Upper lobe of right lung (tissue), 1 donor: Measurements from ENCODE around the gene TUFT1. TPM values are rescaled to one million over a fixed set of nuclear protein-coding genes. Genes with fewer than 3 reads are reported as not detected.

Source experiments
- ATAC-seq: fragments of 200-7000 bp; cut with Tn5 transposase; one replicate; pipeline ENCODE4 v1.9.1; 2020; ENCODE audit warnings: mild to moderate bottlenecking, moderate library complexity
- DNase-seq: peaks from one replicate; pipeline ENCODE4 v3.0.0-alpha.2; 2020
- H3K27ac ChIP-seq: fragments of 200-600 bp; one replicate; pipeline ENCODE4 v1.8.0; 2022
- H3K27me3 ChIP-seq: fragments of 200-600 bp; one replicate; pipeline ENCODE4 v1.8.0; 2022; ENCODE audit warnings: mild to moderate bottlenecking
- H3K36me3 ChIP-seq: fragments of 200-600 bp; one replicate; pipeline ENCODE4 v1.8.0; 2022
- H3K4me1 ChIP-seq: fragments of 200-600 bp; one replicate; pipeline ENCODE4 v1.8.0; 2022
- H3K4me3 ChIP-seq: fragments of 200-600 bp; one replicate; pipeline ENCODE4 v1.8.0; 2022; ENCODE audit warnings: mild to moderate bottlenecking
- H3K9me3 ChIP-seq: fragments of 200-600 bp; one replicate; pipeline ENCODE4 v1.8.0; 2022
- intact Hi-C: fragments of 100-400 bp; cut with DNase I; formaldehyde crosslinking; loops from one replicate; pipeline ENCODE4 v1.11.0; 2022
- total RNA-seq: library from RNA; stranded (reverse); fragmentation: NEBNext Ultra II Directional; extraction: Animal tissue kit (Norgen Biotek cat#: 25700); gene quantifications from one replicate; pipeline ENCODE4 v1.2.1, GENCODE V29; 2021
- TF ChIP-seq, protein P1 (sequence below): fragments of 200-600 bp; IDR thresholded peaks from one replicate; pipeline ENCODE4 v1.8.0; 2022; ENCODE audit warnings: antibody characterized with exemption
- donor health status: DM: no; HTN: yes; CAD: no; lungs with severe emphysema.

The TUFT1 gene
- total RNA-seq, 1 donor from 2014 or later: 13.3 TPM

GRCh38 chr1:151512801-151513625 lies 27.1 kb upstream of the TUFT1 start:
- Histone ChIP-seq H3K27me3 (no peaks in the 10 kb centered on the region), H3K4me1 (peaks cover 17% of the 10 kb centered on the region), H3K36me3 (no peaks in the 10 kb centered on the region), H3K9me3 (no peaks in the 10 kb centered on the region), H3K27ac (peak overlapping the region; percentile 82), H3K4me3 (peak overlapping the region; percentile 74)
- intact Hi-C loops: no loop called here
- ATAC-seq: peak; percentile 58
- TF ChIP-seq, protein P1, sequence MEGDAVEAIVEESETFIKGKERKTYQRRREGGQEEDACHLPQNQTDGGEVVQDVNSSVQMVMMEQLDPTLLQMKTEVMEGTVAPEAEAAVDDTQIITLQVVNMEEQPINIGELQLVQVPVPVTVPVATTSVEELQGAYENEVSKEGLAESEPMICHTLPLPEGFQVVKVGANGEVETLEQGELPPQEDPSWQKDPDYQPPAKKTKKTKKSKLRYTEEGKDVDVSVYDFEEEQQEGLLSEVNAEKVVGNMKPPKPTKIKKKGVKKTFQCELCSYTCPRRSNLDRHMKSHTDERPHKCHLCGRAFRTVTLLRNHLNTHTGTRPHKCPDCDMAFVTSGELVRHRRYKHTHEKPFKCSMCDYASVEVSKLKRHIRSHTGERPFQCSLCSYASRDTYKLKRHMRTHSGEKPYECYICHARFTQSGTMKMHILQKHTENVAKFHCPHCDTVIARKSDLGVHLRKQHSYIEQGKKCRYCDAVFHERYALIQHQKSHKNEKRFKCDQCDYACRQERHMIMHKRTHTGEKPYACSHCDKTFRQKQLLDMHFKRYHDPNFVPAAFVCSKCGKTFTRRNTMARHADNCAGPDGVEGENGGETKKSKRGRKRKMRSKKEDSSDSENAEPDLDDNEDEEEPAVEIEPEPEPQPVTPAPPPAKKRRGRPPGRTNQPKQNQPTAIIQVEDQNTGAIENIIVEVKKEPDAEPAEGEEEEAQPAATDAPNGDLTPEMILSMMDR: no peak
- DNase-seq: peak; percentile 87

GRCh38 chr1:151513626-151514121 lies 26.4 kb upstream of the TUFT1 start:
- DNase-seq (peak; percentile 87), ATAC-seq (peak; percentile 68)
- H3K27me3 ChIP-seq: peaks cover under 1% of the 10 kb centered on the region
- peak overlapping the region; percentile 74 for H3K4me3 ChIP-seq
- H3K36me3 ChIP-seq: no peaks in the 10 kb centered on the region
- intact Hi-C loops: no loop called here
- TF ChIP-seq, protein P1: no peak
- H3K4me1 ChIP-seq: peaks cover 17% of the 10 kb centered on the region
- no peaks in the 10 kb centered on the region for H3K9me3 ChIP-seq
- peak overlapping the region; percentile 82 for H3K27ac ChIP-seq

- peak overlapping the region; percentile 14 for H3K4me3 ChIP-seq
- H3K27ac ChIP-seq: peak overlapping the region; percentile 82
- intact Hi-C loops: no loop called here
- no peaks in the 10 kb centered on the region for H3K9me3 ChIP-seq
- H3K4me1 ChIP-seq: peaks cover 21% of the 10 kb centered on the region
- DNase-seq (no peak), ATAC-seq (no peak)
- peaks cover 3% of the 10 kb centered on the region for H3K27me3 ChIP-seq
- TF ChIP-seq, protein P1: no peak
- H3K36me3 ChIP-seq: no peaks in the 10 kb centered on the region
These were observed 25.7 kb upstream of the TUFT1 start for GRCh38 chr1:151514366-151514765.

DNA sequence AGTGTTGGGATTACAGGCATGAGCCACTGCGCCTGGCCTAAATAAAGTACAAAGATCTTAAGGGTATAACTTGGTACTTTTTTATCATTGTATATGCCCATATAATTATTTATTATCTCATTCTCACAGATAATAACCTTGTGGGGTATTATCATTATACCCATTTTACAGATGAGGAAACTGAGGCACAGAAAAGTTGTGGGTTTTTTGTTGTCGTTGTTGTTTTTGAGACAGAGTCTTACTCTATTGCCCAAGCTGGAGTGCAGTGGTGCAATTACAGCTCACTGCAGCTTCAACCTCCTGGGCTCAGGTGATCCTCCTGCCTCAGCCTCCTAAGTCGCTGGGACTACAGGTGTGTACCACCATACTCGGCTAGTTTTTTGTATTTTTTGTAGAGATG lies 24.8 kb upstream of the TUFT1 start:
- no peak for DNase-seq
- H3K36me3 ChIP-seq: no peaks in the 10 kb centered on the region
- peaks cover 25% of the 10 kb centered on the region for H3K4me1 ChIP-seq
- peaks cover 3% of the 10 kb centered on the region for H3K27me3 ChIP-seq
- H3K9me3 ChIP-seq: no peaks in the 10 kb centered on the region
- peak overlapping the region; percentile 11 for H3K27ac ChIP-seq
- ATAC-seq: no peak
- TF ChIP-seq, protein P1: no peak
- intact Hi-C loops: no loop called here
- H3K4me3 ChIP-seq: no peak overlapping the region

DNA sequence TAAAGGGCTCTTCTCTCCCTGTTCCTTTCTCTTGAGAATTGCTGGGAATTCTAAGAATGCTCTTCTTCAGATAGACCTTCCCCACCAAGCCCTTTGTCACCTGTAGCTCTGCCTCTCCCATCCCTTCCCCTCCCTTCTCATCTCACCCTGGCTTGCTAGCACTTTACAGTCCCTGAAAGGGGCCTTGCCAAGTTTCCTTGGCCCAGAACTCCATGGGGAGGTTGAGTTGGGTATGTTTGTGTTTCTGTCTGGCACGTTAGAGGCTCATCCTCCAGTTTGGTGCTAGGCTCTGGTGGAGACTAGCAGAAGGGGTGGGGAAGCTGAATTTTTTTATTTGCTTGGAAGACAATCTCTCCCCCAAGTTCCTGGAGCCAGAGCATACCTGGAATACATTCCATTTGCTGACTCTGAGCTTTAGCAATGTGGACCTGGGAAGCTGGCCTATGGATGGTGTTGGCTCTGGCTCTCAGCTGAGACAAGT lies 24.0 kb upstream of the TUFT1 start:
- Histone ChIP-seq H3K9me3 (no peaks in the 10 kb centered on the region), H3K27me3 (peaks cover 3% of the 10 kb centered on the region), H3K4me1 (peaks cover 20% of the 10 kb centered on the region), H3K36me3 (no peaks in the 10 kb centered on the region), H3K4me3 (no peak overlapping the region), H3K27ac (peak overlapping the region; percentile 11)
- intact Hi-C loops: no loop called here
- ATAC-seq (no peak), DNase-seq (no peak)
- TF ChIP-seq, protein P1: no peak
